Motor neuron (in vitro differentiated cells): ENCODE data around the gene FTSJ3. TPM values are rescaled to one million over a fixed set of nuclear protein-coding genes. Genes with fewer than 3 reads are reported as not detected.

ENCODE experiments used
- total RNA-seq, 8 experiments: library from RNA; unstranded; fragments of 300-600 nt; gene quantifications; 2 replicates each; pipeline versions ENCODE4 v1.2.3 to v1.2.4, GENCODE V29; 2022

The FTSJ3 gene
- total RNA-seq, 8 experiments from 2014 or later, result 26.3 to 69.5 (median 38.7) TPM

Other genes with a start within 250 kb of the FTSJ3 start
- 10 to 100 TPM; 11.5 to 31.5 (median 22.4) TPM for gene TACO1, start 226.8 kb downstream of the FTSJ3 start, total RNA-seq
- 10 to 100 TPM; 11.0 to 25.4 (median 15.1) TPM for gene MAP3K3, start 205.2 kb downstream of the FTSJ3 start, total RNA-seq
- 10 to 100 TPM in 5 of 8 experiments, 1 to 10 TPM in 2, under 1 TPM in 1; 0.97 to 64.4 (median 17.8) TPM for gene LIMD2, start 127.5 kb downstream of the FTSJ3 start, total RNA-seq
- 10 to 100 TPM; 23.3 to 88.1 (median 33.4) TPM for gene STRADA, start 85.9 kb downstream of the FTSJ3 start, total RNA-seq
- gene CCDC47, start 54.1 kb downstream of the FTSJ3 start, total RNA-seq, result 10 to 100 TPM; 44.4 to 93.5 (median 54.2) TPM
- gene DDX42, start 53.5 kb downstream of the FTSJ3 start, total RNA-seq, result 100 to 1,000 TPM in 3 of 8 experiments, 10 to 100 TPM in 5; 62.4 to 169 (median 85.4) TPM
- gene PSMC5, start 232 bp downstream of the FTSJ3 start, total RNA-seq, result 100 to 1,000 TPM in 1 of 8 experiments, 10 to 100 TPM in 7; 27.2 to 110 (median 71.3) TPM
- gene SMARCD2, start 15.0 kb upstream of the FTSJ3 start, total RNA-seq, result 100 to 1,000 TPM in 1 of 8 experiments, 10 to 100 TPM in 7; 10.7 to 114 (median 24.8) TPM
- gene CSH2, start 46.0 kb upstream of the FTSJ3 start, total RNA-seq, result under 1 TPM in 1 of 8 experiments, not detected in 7; 0.57 TPM
- not detected for gene GH2, start 54.3 kb upstream of the FTSJ3 start, total RNA-seq
- under 1 TPM in 2 of 8 experiments, not detected in 6; 0.24 to 0.46 TPM for gene CSH1, start 68.9 kb upstream of the FTSJ3 start, total RNA-seq
- gene CSHL1, start 83.6 kb upstream of the FTSJ3 start, total RNA-seq, result under 1 TPM in 5 of 8 experiments, not detected in 3; 0.14 to 0.45 (median 0.31) TPM
- gene GH1, start 91.2 kb upstream of the FTSJ3 start, total RNA-seq, result not detected
- 1 to 10 TPM in 3 of 8 experiments, under 1 TPM in 4, not detected in 1; 0.14 to 2.1 (median 0.94) TPM for gene CD79B, start 104.7 kb upstream of the FTSJ3 start, total RNA-seq
- gene SCN4A, start 145.3 kb upstream of the FTSJ3 start, total RNA-seq, result 1 to 10 TPM in 4 of 8 experiments, under 1 TPM in 4; 0.04 to 2.1 (median 1.0) TPM
- gene PRR29, start 170.7 kb upstream of the FTSJ3 start, total RNA-seq, result 10 to 100 TPM in 1 of 8 experiments, 1 to 10 TPM in 1, under 1 TPM in 6; 0.36 to 25.1 (median 0.53) TPM
- gene ICAM2, start 193.0 kb upstream of the FTSJ3 start, total RNA-seq, result 10 to 100 TPM in 1 of 8 experiments, 1 to 10 TPM in 2, under 1 TPM in 3, not detected in 2; 0.32 to 11.5 (median 1.0) TPM